Measurements from ENCODE around the gene PXK. TPM values are rescaled to one million over a fixed set of nuclear protein-coding genes. Genes with fewer than 3 reads are reported as not detected.

PXK gene
- total RNA-seq, 1 experiment from 2014 or later = 4.4 TPM

GRCh38 chr3:58333206-58334012, 717 bp downstream of the PXK start:
- TF ChIP-seq, protein P1, sequence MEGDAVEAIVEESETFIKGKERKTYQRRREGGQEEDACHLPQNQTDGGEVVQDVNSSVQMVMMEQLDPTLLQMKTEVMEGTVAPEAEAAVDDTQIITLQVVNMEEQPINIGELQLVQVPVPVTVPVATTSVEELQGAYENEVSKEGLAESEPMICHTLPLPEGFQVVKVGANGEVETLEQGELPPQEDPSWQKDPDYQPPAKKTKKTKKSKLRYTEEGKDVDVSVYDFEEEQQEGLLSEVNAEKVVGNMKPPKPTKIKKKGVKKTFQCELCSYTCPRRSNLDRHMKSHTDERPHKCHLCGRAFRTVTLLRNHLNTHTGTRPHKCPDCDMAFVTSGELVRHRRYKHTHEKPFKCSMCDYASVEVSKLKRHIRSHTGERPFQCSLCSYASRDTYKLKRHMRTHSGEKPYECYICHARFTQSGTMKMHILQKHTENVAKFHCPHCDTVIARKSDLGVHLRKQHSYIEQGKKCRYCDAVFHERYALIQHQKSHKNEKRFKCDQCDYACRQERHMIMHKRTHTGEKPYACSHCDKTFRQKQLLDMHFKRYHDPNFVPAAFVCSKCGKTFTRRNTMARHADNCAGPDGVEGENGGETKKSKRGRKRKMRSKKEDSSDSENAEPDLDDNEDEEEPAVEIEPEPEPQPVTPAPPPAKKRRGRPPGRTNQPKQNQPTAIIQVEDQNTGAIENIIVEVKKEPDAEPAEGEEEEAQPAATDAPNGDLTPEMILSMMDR (conservative IDR thresholded peaks at IDR 0.05) = no peak; the same call in 1 of the 2 replicates
- TF ChIP-seq EZH2 (IDR thresholded peaks at IDR 0.05; ENCODE audit: low read depth) = no peak
- Histone ChIP-seq H3K4me1 (replicated peaks; ENCODE audit: insufficient read depth) (peaks cover 30% of the 10 kb centered on the region), H3F3A (ENCODE audit: insufficient read depth, low read depth) (peaks cover 19% of the 10 kb centered on the region; the same call in 1 of the 2 replicates), H3K79me2 (ENCODE audit: low read depth) (0 out of 2 replicates have a peak, but pooled peaks cover 4% of the 10 kb centered on the region), H3K4me2 (peak overlapping the region; percentile 92), H3K36me3 (ENCODE audit: low read depth) (no peaks in the 10 kb centered on the region), H3K9me2 (ENCODE audit: insufficient read depth) (no peaks in the 10 kb centered on the region; the same call in 1 of the 2 replicates), H3K27me3 (ENCODE audit: insufficient read depth, low read depth) (no peaks in the 10 kb centered on the region), H4K20me1 (ENCODE audit: insufficient read depth) (no peaks in the 10 kb centered on the region), H2AFZ (peak overlapping the region; percentile 82), H3K27ac (0 out of 2 replicates have a peak overlapping the region, but pooled peaks have one; percentile 15), H3K4me3 (peak overlapping the region; percentile 72), H3K9me3 (ENCODE audit: insufficient read depth, low read depth) (no peaks in the 10 kb centered on the region)
- ChIA-PET CTCF (interaction anchor here (0.6 to 1.9 kb wide), 5 partner anchors 82 to 327 kb away, joined by 3 to 9 read pairs (median 4); no protein-coding TSS in a partner anchor), POLR2A (ENCODE audit: unreplicated experiment) (interaction anchor here (0.6 kb wide), 1 partner anchor 106 kb away, joined by 3 read pairs; no protein-coding TSS in a partner anchor)
- peak in 1 of 2 experiments; percentile 22 for DNase-seq
- intact Hi-C loops (cut with micrococcal nuclease; ENCODE audit: unreplicated experiment) = loop anchor here (2.0 to 5.0 kb wide), 2 partner anchors 49 to 81 kb away; no protein-coding TSS in a partner anchor
- no TSS peak for BruUV-seq (replicated peaks)

GRCh38 chr3:58334013-58334321, 1.3 kb downstream of the PXK start:
- POLR2A ChIA-PET (ENCODE audit: unreplicated experiment) = no interaction called here
- H3K79me2 ChIP-seq (ENCODE audit: low read depth) = 0 out of 2 replicates have a peak, but pooled peaks cover 4% of the 10 kb centered on the region
- no peaks in the 10 kb centered on the region for H3K36me3 ChIP-seq (ENCODE audit: low read depth)
- H3K27me3 ChIP-seq (ENCODE audit: insufficient read depth, low read depth) = no peaks in the 10 kb centered on the region
- no TSS peak for BruUV-seq (replicated peaks)
- peaks cover 30% of the 10 kb centered on the region for H3K4me1 ChIP-seq (replicated peaks; ENCODE audit: insufficient read depth)
- H3K4me3 ChIP-seq = peak overlapping the region; percentile 72
- H3K9me3 ChIP-seq (ENCODE audit: insufficient read depth, low read depth) = no peaks in the 10 kb centered on the region
- CTCF ChIA-PET = interaction anchor here (0.6 to 1.9 kb wide), 5 partner anchors 27 to 327 kb away, joined by 3 to 9 read pairs (median 4); no protein-coding TSS in a partner anchor
- no peaks in the 10 kb centered on the region for H4K20me1 ChIP-seq (ENCODE audit: insufficient read depth)
- H2AFZ ChIP-seq = peak overlapping the region; percentile 82
- peaks cover 19% of the 10 kb centered on the region; the same call in 1 of the 2 replicates for H3F3A ChIP-seq (ENCODE audit: insufficient read depth, low read depth)
- peak overlapping the region; percentile 96; the same call in 1 of the 2 replicates for H3K27ac ChIP-seq
- no peaks in the 10 kb centered on the region; the same call in 1 of the 2 replicates for H3K9me2 ChIP-seq (ENCODE audit: insufficient read depth)
- peak overlapping the region; percentile 92 for H3K4me2 ChIP-seq
- no peak for DNase-seq
- TF ChIP-seq, protein P1 (conservative IDR thresholded peaks at IDR 0.05) = no peak
- TF ChIP-seq EZH2 (IDR thresholded peaks at IDR 0.05; ENCODE audit: low read depth) = no peak
- intact Hi-C loops (cut with micrococcal nuclease; ENCODE audit: unreplicated experiment) = loop anchor here (5.0 kb wide), 1 partner anchor 48 kb away; no protein-coding TSS in a partner anchor

DNA sequence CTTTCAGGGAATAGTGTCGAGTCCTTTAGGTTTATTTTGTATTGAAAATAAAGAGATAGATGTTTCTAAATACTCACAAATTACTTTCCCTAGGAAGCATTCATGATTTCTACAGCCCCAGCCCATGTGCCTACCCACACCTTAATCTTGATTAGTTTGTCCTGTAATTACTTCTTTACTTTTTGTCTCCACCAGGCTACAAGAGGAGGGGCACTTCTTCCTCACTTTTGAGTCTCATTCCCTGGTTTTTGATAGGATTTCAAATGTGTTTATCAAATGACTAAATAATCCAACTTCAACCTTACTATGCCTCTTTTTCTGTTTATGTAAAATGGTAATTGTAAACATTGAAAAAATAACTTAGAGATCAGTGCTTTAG, 1.8 kb downstream of the PXK start:
- ChIA-PET POLR2A (ENCODE audit: unreplicated experiment) (no interaction called here), CTCF (interaction anchor here (0.8 to 0.9 kb wide), 2 partner anchors 27 to 178 kb away, joined by 3 to 4 read pairs; no protein-coding TSS in a partner anchor)
- Histone ChIP-seq H2AFZ (no peak overlapping the region), H3K27ac (peak overlapping the region; percentile 96; the same call in 1 of the 2 replicates), H3K4me3 (peak overlapping the region; percentile 72; the same call in 1 of the 2 replicates), H4K20me1 (ENCODE audit: insufficient read depth) (no peaks in the 10 kb centered on the region), H3K27me3 (ENCODE audit: insufficient read depth, low read depth) (no peaks in the 10 kb centered on the region), H3K9me2 (ENCODE audit: insufficient read depth) (no peaks in the 10 kb centered on the region; the same call in 1 of the 2 replicates), H3K79me2 (ENCODE audit: low read depth) (0 out of 2 replicates have a peak, but pooled peaks cover 4% of the 10 kb centered on the region), H3K36me3 (ENCODE audit: low read depth) (no peaks in the 10 kb centered on the region), H3K4me1 (replicated peaks; ENCODE audit: insufficient read depth) (peaks cover 30% of the 10 kb centered on the region), H3K9me3 (ENCODE audit: insufficient read depth, low read depth) (no peaks in the 10 kb centered on the region), H3F3A (ENCODE audit: insufficient read depth, low read depth) (peaks cover 19% of the 10 kb centered on the region; the same call in 1 of the 2 replicates), H3K4me2 (peak overlapping the region; percentile 92)
- no peak for TF ChIP-seq EZH2 (IDR thresholded peaks at IDR 0.05; ENCODE audit: low read depth)
- TF ChIP-seq, protein P1 (conservative IDR thresholded peaks at IDR 0.05) = no peak
- no TSS peak for BruUV-seq (replicated peaks)
- no peak for DNase-seq
- intact Hi-C loops (cut with micrococcal nuclease; ENCODE audit: unreplicated experiment) = loop anchor here (5.0 kb wide), 1 partner anchor 48 kb away; no protein-coding TSS in a partner anchor
